Uterus (tissue), 4 donors: ENCODE data around the gene ATG5. TPM values are rescaled to one million over a fixed set of nuclear protein-coding genes. Genes with fewer than 3 reads are reported as not detected.

ENCODE experiments used
- DNase-seq, 2 donors: peaks; one replicate each; pipeline ENCODE4 v3.0.0-alpha.2; 2019 to 2020
- H3K27ac ChIP-seq, 2 donors: fragments of 200-600 bp; sonication (generic); 1 replicate in 1 of 2; 2 replicates in 1 of 2; pipeline ENCODE4 v1.5.1; 2016 to 2018
- H3K27me3 ChIP-seq, 2 donors: fragments of 200-600 bp; sonication (generic); one replicate each; pipeline ENCODE4 v1.5.1; 2018 to 2019; ENCODE audit warnings: control low read depth in 1 of 2
- H3K36me3 ChIP-seq, 2 donors: fragments of 200-600 bp; sonication (generic); one replicate each; pipeline ENCODE4 v1.5.1; 2019; ENCODE audit warnings: control low read depth in 1 of 2
- H3K4me1 ChIP-seq, 2 donors: fragments of 200-600 bp; sonication (generic); one replicate each; pipeline ENCODE4 v1.5.1; 2018 to 2019; ENCODE audit warnings: control low read depth in 1 of 2
- H3K4me3 ChIP-seq, 2 donors: fragments of 200-600 bp; sonication (generic); 1 replicate in 1 of 2; 2 replicates in 1 of 2; pipeline ENCODE4 v1.5.1; 2018 to 2019; ENCODE audit warnings: mild to moderate bottlenecking in 1 of 2
- H3K9me3 ChIP-seq, 2 donors: fragments of 200-600 bp; sonication (generic); one replicate each; pipeline ENCODE4 v1.5.1; 2019; ENCODE audit warnings: control low read depth in 1 of 2
- POLR2A ChIP-seq, 2 donors: fragments of 450-650 bp; IDR thresholded peaks; one replicate each; pipeline ENCODE4 v1.6.1; 2016; ENCODE audit warnings: antibody characterized with exemption in 2 of 2, mild to moderate bottlenecking in 1 of 2, moderate library complexity in 1 of 2
- intact Hi-C: fragments of 100-400 bp; cut with DNase I; formaldehyde crosslinking; loops from one replicate; pipeline ENCODE4 v1.15.1; 2023; ENCODE audit warnings: low total_unique reads
- total RNA-seq, 4 donors: library from RNA; depleted of rRNA in 3 of 4; stranded (reverse); fragments of >200 nt in 3 of 4; gene quantifications; one replicate each; pipeline versions ENCODE4 v1.1.0 to v1.2.4, GENCODE V29; 2014 to 2023
- TF ChIP-seq, protein P1 (sequence below), 4 experiments: fragments of 200-600 bp in 2 of 4; fragments of 450-650 bp in 2 of 4; sonication (generic) in 2 of 4; IDR thresholded peaks; one replicate each; pipeline ENCODE4 v1.5.1; 2016 to 2019; ENCODE audit warnings: antibody characterized with exemption in 4 of 4, mild to moderate bottlenecking in 2 of 4, moderate library complexity in 1 of 4
- donor health status: DM: yes; HTN: yes; CAD: no.

ATG5 gene
- total RNA-seq, 4 donors from 2014 or later = 40.0 to 87.9 (median 63.3) TPM

DNA sequence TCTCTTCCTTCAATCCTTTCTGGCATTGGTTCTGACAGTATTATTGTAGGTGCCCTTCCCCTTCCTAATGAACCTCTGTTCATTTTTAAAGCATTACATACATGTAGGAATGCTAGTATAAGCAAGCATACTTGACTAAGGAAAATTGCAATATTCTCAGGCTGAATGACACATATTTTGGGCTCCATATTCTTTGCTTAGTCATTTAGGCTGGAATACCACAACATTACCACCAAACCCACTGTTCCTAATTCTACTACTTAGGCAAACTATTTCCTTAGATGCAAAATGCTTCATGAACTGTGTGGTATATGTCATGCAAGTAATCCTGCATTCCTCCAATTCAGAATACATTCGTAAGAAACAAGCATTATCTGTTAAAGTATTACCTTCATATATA lies 125.6 kb downstream of the ATG5 start:
- no peak for TF ChIP-seq POLR2A (IDR thresholded peaks at IDR 0.05)
- TF ChIP-seq, protein P1, sequence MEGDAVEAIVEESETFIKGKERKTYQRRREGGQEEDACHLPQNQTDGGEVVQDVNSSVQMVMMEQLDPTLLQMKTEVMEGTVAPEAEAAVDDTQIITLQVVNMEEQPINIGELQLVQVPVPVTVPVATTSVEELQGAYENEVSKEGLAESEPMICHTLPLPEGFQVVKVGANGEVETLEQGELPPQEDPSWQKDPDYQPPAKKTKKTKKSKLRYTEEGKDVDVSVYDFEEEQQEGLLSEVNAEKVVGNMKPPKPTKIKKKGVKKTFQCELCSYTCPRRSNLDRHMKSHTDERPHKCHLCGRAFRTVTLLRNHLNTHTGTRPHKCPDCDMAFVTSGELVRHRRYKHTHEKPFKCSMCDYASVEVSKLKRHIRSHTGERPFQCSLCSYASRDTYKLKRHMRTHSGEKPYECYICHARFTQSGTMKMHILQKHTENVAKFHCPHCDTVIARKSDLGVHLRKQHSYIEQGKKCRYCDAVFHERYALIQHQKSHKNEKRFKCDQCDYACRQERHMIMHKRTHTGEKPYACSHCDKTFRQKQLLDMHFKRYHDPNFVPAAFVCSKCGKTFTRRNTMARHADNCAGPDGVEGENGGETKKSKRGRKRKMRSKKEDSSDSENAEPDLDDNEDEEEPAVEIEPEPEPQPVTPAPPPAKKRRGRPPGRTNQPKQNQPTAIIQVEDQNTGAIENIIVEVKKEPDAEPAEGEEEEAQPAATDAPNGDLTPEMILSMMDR (IDR thresholded peaks at IDR 0.05) = no peak
- H3K9me3 ChIP-seq = no peaks in the 10 kb centered on the region
- no peak for DNase-seq
- H3K4me3 ChIP-seq = no peak overlapping the region
- H3K36me3 ChIP-seq = no peaks in the 10 kb centered on the region
- H3K27ac ChIP-seq = no peak overlapping the region
- H3K4me1 ChIP-seq = no peaks in the 10 kb centered on the region
- intact Hi-C loops = no loop called here
- H3K27me3 ChIP-seq = no peaks in the 10 kb centered on the region

DNA sequence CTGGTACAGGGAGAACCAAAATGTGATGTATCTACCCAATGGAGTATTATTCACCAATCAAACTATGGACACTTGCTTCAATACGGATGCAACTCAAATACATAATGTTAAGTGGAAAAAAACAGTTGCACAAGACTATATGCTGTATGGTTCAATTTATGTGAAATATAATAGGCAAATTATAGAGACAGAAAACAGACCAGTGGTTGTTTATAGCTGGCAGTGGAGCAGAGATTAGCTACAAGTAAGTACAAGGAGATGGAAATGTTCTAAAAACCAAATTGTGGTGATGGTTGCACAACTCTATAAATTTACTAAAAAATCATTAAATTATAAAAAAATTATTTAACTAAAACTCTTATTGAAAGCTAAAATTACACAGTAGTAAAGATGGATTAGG lies 126.2 kb downstream of the ATG5 start:
- Histone ChIP-seq H3K4me1 (no peaks in the 10 kb centered on the region), H3K27me3 (no peaks in the 10 kb centered on the region), H3K9me3 (no peaks in the 10 kb centered on the region), H3K4me3 (no peak overlapping the region), H3K36me3 (no peaks in the 10 kb centered on the region), H3K27ac (no peak overlapping the region)
- intact Hi-C loops = no loop called here
- TF ChIP-seq, protein P1 (IDR thresholded peaks at IDR 0.05) = no peak
- no peak for TF ChIP-seq POLR2A (IDR thresholded peaks at IDR 0.05)
- DNase-seq = no peak

DNA sequence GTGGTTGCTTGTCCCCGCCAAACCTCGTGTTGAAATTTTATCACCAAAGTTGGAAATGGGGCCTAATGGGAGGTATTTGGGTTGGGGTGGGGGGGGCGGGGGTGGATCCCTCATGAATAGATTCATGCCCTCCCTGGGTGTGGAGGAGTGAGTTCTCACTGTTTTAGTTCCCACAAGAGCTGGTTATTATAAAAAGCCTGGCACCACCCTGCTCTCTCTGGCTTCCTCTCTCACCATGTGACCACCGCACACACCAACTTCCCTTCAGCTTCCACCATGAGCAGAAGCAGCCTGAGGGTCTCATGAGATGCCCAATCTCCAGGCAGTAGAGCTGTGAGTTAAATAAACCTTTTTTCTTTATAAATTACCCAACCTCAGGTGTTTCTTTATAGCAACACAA lies 128.1 kb downstream of the ATG5 start:
- no peaks in the 10 kb centered on the region for H3K27me3 ChIP-seq
- TF ChIP-seq, protein P1 (IDR thresholded peaks at IDR 0.05) = no peak
- no peak for TF ChIP-seq POLR2A (IDR thresholded peaks at IDR 0.05)
- no peak for DNase-seq
- H3K4me1 ChIP-seq = no peaks in the 10 kb centered on the region
- H3K4me3 ChIP-seq = no peak overlapping the region
- no peaks in the 10 kb centered on the region for H3K36me3 ChIP-seq
- H3K27ac ChIP-seq = no peak overlapping the region
- intact Hi-C loops = no loop called here
- H3K9me3 ChIP-seq = no peaks in the 10 kb centered on the region

DNA sequence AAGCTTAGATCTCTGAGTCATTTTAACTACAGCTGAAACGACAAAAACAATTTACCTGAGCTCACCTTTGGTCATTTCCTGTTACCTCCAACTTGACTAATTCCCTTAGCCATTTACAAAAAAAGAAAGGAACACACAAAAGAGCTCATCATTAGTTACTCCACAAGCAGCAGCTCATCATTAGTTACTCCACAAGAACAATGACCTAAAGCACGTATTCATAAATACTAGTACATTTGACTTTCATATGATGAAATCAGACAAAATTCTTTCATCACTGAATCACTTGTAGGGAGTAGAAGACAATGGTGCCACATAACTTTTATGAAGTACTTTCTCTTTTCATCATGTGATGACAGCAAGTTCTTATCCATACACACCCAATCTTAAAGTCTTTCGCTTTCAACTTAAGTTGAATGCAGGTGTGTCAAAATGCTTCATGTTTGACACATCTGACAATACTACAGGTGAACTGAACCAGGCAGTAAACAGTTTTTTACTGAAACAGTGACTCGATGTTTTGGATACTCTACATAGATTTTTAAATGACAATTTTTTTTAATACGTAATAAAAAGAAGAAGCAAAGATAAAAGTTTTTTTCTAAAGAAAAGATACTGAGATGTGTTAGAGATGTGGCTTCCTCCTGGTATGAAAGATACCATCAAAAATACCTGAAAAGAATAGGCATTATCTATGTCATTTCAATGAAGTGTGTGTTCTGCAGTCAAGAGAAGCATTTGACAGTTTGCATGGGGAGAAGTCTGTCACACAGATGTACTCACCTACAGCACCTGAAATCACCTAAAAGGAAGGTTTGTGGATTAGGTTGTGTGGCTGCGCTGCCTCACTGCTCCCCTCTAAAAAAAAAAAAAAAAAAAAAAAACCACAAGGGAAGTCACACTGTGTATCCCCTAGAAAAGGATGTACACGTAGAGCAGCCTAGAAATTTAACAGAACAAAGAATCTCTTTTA lies 130.3 kb downstream of the ATG5 start:
- TF ChIP-seq, protein P1 (IDR thresholded peaks at IDR 0.05) = no peak
- no peak for TF ChIP-seq POLR2A (IDR thresholded peaks at IDR 0.05)
- H3K4me3 ChIP-seq = no peak overlapping the region
- H3K27ac ChIP-seq = no peak overlapping the region

DNA sequence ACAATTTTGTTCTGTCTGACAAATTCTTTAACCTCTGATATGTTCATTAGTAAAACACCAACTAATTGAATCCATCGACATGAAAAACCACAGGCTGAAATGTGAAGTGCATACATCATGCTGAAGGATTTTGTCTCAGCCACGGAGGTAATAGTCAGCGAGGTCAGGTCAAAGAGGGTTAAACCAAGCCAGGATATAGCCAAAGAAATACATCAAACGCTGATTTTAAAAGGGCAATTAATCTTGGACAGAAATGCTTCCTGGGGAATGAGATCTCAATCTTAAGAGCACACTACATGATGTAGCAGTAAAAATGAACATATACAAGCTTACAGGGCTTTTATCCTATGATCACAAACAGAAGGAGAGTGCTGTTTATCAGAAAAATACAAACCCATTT lies 132.7 kb downstream of the ATG5 start:
- no peaks in the 10 kb centered on the region for H3K9me3 ChIP-seq
- no peak for DNase-seq
- TF ChIP-seq, protein P1 (IDR thresholded peaks at IDR 0.05) = no peak
- TF ChIP-seq POLR2A (IDR thresholded peaks at IDR 0.05) = no peak
- intact Hi-C loops = no loop called here
- H3K27ac ChIP-seq = no peak overlapping the region
- H3K4me3 ChIP-seq = no peak overlapping the region
- no peaks in the 10 kb centered on the region for H3K36me3 ChIP-seq
- H3K4me1 ChIP-seq = no peaks in the 10 kb centered on the region
- no peaks in the 10 kb centered on the region for H3K27me3 ChIP-seq

More for the DNA sequence above, 130.3 kb downstream of the ATG5 start:
- H3K4me1 ChIP-seq = no peaks in the 10 kb centered on the region
- H3K36me3 ChIP-seq = no peaks in the 10 kb centered on the region
- intact Hi-C loops = no loop called here
- no peaks in the 10 kb centered on the region for H3K27me3 ChIP-seq
- H3K9me3 ChIP-seq = no peaks in the 10 kb centered on the region
- DNase-seq = no peak
